Measurements from ENCODE around the gene FBXO34. TPM values are rescaled to one million over a fixed set of nuclear protein-coding genes. Genes with fewer than 3 reads are reported as not detected.

Gene FBXO34
- total RNA-seq, 1 experiment from 2014 or later: 29.7 TPM

GRCh38 chr14:55398679-55399078 lies 127.5 kb downstream of the FBXO34 start:
- DNase-seq (ENCODE audit: low spot score): no peak
- in situ Hi-C loops (cut with HindIII; ENCODE audit: low sequenced_read_pairs): no loop called here

- in situ Hi-C loops (cut with HindIII; ENCODE audit: low sequenced_read_pairs): no loop called here
- DNase-seq (ENCODE audit: low spot score): no peak
Measured at GRCh38 chr14:55399183-55399582, 128.0 kb downstream of the FBXO34 start.

DNA sequence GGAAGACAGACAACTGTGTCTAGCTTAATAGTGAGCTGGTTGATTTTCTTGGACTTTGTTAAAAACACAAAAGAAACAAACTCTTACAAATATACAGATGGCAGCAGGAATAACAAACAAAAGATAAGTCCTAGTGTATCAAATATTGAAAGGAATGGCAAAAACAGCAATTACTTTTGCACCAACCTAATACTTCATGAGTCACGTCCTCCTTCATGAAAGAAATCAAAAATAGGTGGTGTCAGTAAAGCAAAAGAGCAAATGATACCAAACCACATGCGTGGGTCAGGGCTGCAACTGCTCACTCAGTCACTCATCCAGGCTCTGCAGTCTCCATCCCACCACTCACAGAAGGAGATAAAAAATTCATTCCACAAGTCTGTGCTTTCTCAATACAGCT lies 128.6 kb downstream of the FBXO34 start:
- DNase-seq (ENCODE audit: low spot score): no peak
- in situ Hi-C loops (cut with HindIII; ENCODE audit: low sequenced_read_pairs): no loop called here

DNA sequence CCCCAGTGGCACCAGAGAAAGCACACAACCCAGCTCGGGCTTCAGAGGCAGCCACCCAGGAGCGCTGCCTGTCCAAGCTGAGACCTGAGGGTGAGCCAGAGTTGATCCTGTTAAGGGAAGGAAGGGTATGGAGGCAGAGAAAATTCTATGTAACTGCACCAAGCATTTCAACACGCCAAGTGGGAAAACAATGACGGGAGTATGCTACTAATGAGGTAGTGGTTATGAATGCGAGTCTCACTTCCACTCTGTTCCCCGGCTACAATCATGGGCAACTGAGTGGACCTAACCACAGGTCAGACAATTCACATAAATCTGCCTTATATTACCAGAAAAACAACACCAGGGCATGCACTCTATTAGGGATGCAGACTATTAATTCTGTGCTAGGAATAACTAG lies 130.5 kb downstream of the FBXO34 start:
- no peak for DNase-seq (ENCODE audit: low spot score)
- in situ Hi-C loops (cut with HindIII; ENCODE audit: low sequenced_read_pairs): no loop called here

Other genes with a start within 250 kb of the FBXO34 start
- gene WDHD1, start 244.3 kb upstream of the FBXO34 start, total RNA-seq (2014; rRNA removed; shearing (Covaris generic)): 14.8 and 20.7 TPM in 2 replicates
- gene SOCS4, start 244.2 kb upstream of the FBXO34 start, total RNA-seq (2014; rRNA removed; shearing (Covaris generic)): 8.0 and 12.8 TPM in 2 replicates
- gene MAPK1IP1L, start 219.8 kb upstream of the FBXO34 start, total RNA-seq (2014; rRNA removed; shearing (Covaris generic)): 17.6 and 33.1 TPM in 2 replicates
- gene LGALS3, start 142.2 kb upstream of the FBXO34 start, total RNA-seq (2014; rRNA removed; shearing (Covaris generic)): 207 and 236 TPM in 2 replicates
- gene DLGAP5, start 79.8 kb upstream of the FBXO34 start, total RNA-seq (2014; rRNA removed; shearing (Covaris generic)): 63.1 and 109 TPM in 2 replicates
- gene ATG14, start 140.4 kb downstream of the FBXO34 start, total RNA-seq (2014; rRNA removed; shearing (Covaris generic)): 8.7 and 9.1 TPM in 2 replicates
- gene TBPL2, start 169.2 kb downstream of the FBXO34 start, total RNA-seq (2014; rRNA removed; shearing (Covaris generic)): not detected in 2 replicates

All from G401 (cell line).